Activated naive CD8-positive, alpha-beta T cell treated with anti-CD3 and anti-CD28 coated beads for 36 hours (primary cell): Measurements from ENCODE around the gene DSC3. TPM values are rescaled to one million over a fixed set of nuclear protein-coding genes. Genes with fewer than 3 reads are reported as not detected.

Experiments
- DNase-seq: peaks from one replicate; pipeline ENCODE4 v3.0.0; 2021
- H3K27ac Mint-ChIP-seq: one replicate; pipeline ENCODE4 v1.8.0; 2022; ENCODE audit warnings: mild to moderate bottlenecking, moderate library complexity, mixed read lengths
- H3K27me3 Mint-ChIP-seq: one replicate; pipeline ENCODE4 v1.8.0; 2022; ENCODE audit warnings: mild to moderate bottlenecking, mixed read lengths
- H3K36me3 Mint-ChIP-seq: one replicate; pipeline ENCODE4 v1.8.0; 2021; ENCODE audit warnings: mild to moderate bottlenecking, mixed read lengths
- H3K4me1 Mint-ChIP-seq: one replicate; pipeline ENCODE4 v1.8.0; 2021; ENCODE audit warnings: mixed read lengths
- H3K4me3 Mint-ChIP-seq: one replicate; pipeline ENCODE4 v1.8.0; 2022; ENCODE audit warnings: mild to moderate bottlenecking, moderate library complexity, mixed read lengths
- H3K9me3 Mint-ChIP-seq: one replicate; pipeline ENCODE4 v1.8.0; 2022; ENCODE audit warnings: mixed read lengths
- total RNA-seq, 2 experiments: library from RNA; stranded (reverse); gene quantifications; one replicate each; pipeline ENCODE4 v1.2.3, GENCODE V29; 2021

Gene DSC3
- under 1 TPM; 0.46 to 0.56 TPM for total RNA-seq

DNA sequence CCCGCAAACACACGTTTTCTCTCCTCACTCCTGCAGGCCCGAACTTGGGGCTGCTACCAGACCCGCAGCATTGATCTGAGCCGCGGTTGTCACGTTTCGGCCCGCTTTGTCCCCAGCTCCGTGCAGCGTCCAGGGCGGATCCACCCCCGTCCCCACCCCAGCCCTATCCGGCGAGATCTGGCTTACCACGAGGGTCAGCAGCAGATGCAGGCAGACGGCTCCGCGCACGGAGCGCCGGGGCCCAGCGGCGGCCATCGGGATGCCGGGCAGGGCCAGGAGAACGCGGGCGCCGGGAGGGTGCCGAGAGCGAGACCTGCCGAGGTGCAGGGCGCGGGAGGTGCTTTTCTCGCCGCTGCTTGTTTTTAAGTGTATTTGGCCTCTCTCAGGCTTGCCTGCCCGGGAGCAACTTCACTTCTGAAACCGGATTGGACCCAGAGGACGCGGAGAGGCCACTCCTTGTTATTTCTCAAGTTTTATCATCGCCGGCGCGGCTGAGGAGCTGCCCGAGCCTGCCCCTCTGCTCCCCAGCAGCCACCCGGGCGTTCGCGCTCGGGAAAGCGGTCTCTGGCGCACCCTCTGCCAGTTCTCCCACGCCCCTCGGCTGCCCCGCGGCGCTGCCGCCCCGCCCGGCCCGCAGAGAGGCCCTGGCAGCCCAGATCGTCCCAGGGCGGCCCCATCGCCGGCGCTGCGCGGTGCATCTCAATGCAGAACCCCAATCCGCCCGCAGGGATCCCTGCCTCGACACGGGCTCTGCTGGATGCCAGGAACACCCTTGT lies at the start of gene DSC3:
Gene DSC3 (minus strand): TSS at position 337 of the 776 bp plus-strand sequence. CDS start 82 bp downstream, at position 255.
- Mint-ChIP-seq H3K27ac (peak within 1 kb of the TSS; percentile 42), H3K36me3 (peaks cover 5% of the 10 kb centered on the region), H3K4me3 (peak within 1 kb of the TSS; percentile 51), H3K9me3 (peaks cover 4% of the 10 kb centered on the region), H3K27me3 (peaks cover 65% of the 10 kb centered on the region), H3K4me1 (peaks cover 9% of the 10 kb centered on the region)
- peak; percentile 5 for DNase-seq

DNA sequence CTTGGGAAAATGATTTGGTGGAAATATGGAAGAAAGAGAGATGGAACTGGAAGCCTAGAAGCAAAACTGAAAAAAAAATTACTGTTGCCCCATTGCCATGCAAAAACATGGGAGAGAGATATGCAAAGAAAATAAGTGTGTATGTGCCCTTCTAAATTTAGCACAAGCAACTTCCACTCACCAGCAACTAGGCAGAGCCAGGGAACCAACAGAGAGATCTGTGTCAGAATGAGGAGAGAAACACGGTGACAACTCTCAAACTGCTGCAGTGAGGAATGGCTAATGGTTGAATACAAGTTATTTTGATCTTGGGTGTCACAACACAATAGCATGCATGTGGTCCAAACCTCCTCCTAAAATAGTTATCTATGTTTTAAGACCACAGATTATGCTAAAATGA lies 48.8 kb upstream of the DSC3 start:
- H3K4me1 Mint-ChIP-seq, result no peaks in the 10 kb centered on the region
- no peak for DNase-seq
- peaks cover 4% of the 10 kb centered on the region for H3K27me3 Mint-ChIP-seq
- H3K27ac Mint-ChIP-seq, result no peak overlapping the region
- H3K4me3 Mint-ChIP-seq, result no peak overlapping the region
- no peaks in the 10 kb centered on the region for H3K36me3 Mint-ChIP-seq
- peaks cover 5% of the 10 kb centered on the region for H3K9me3 Mint-ChIP-seq

- Mint-ChIP-seq H3K9me3 (no peaks in the 10 kb centered on the region), H3K4me3 (no peak overlapping the region), H3K27me3 (no peaks in the 10 kb centered on the region), H3K27ac (no peak overlapping the region), H3K4me1 (no peaks in the 10 kb centered on the region), H3K36me3 (no peaks in the 10 kb centered on the region)
- DNase-seq, result no peak
These were observed 46.0 kb upstream of the DSC3 start for GRCh38 chr18:31088532-31088931.

DNA sequence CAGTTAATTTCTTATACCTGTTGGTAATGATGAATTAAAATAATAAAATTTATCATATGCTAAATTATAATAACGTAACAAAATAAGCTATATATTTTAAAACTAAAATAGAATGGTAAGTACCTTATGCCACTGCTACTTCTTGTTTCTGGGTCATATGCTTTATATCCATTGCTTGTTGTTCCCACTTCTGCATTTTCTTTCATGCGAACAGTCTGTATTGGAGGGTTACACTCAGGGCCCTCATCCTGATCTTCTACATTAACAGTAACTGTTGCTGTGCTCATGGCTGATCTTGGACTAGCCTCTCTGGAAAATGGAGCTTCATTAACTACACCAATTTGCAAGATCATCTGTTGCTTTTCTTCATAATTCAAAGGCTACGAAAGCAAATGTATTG lies 37.4 kb upstream of the DSC3 start:
- H3K4me1 Mint-ChIP-seq, result no peaks in the 10 kb centered on the region
- no peak overlapping the region for H3K27ac Mint-ChIP-seq
- no peaks in the 10 kb centered on the region for H3K36me3 Mint-ChIP-seq
- H3K27me3 Mint-ChIP-seq, result no peaks in the 10 kb centered on the region
- H3K4me3 Mint-ChIP-seq, result no peak overlapping the region
- no peak for DNase-seq
- no peaks in the 10 kb centered on the region for H3K9me3 Mint-ChIP-seq

- H3K27me3 Mint-ChIP-seq, result no peaks in the 10 kb centered on the region
- no peak overlapping the region for H3K4me3 Mint-ChIP-seq
- no peak for DNase-seq
- no peaks in the 10 kb centered on the region for H3K4me1 Mint-ChIP-seq
- no peaks in the 10 kb centered on the region for H3K9me3 Mint-ChIP-seq
- H3K27ac Mint-ChIP-seq, result no peak overlapping the region
- H3K36me3 Mint-ChIP-seq, result no peaks in the 10 kb centered on the region
These were observed 35.3 kb upstream of the DSC3 start for GRCh38 chr18:31077878-31078277.

DNA sequence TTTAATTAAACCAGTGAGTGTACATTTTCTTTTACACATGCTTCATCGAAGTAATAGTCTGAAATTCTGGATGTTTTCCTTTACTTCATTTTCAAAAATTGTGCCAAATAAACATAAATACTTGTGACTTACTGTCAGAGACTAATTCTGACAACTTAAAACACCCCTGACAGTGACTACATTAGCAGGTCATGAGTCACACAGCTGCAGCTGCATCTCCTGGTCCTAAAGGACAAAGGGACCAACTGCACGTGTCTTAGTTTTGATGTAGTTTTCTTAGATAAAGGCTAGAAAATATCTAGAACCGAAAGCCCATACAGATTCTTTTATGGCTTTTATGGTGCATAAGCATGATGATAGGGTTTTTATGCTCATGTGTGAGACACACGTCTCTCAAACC lies 29.6 kb upstream of the DSC3 start:
- Mint-ChIP-seq H3K4me3 (no peak overlapping the region), H3K4me1 (no peaks in the 10 kb centered on the region), H3K36me3 (no peaks in the 10 kb centered on the region), H3K27me3 (no peaks in the 10 kb centered on the region), H3K27ac (no peak overlapping the region), H3K9me3 (no peaks in the 10 kb centered on the region)
- DNase-seq, result no peak

- H3K27me3 Mint-ChIP-seq, result no peaks in the 10 kb centered on the region
- DNase-seq, result no peak
- H3K9me3 Mint-ChIP-seq, result no peaks in the 10 kb centered on the region
- no peak overlapping the region for H3K27ac Mint-ChIP-seq
- H3K36me3 Mint-ChIP-seq, result no peaks in the 10 kb centered on the region
- no peak overlapping the region for H3K4me3 Mint-ChIP-seq
- no peaks in the 10 kb centered on the region for H3K4me1 Mint-ChIP-seq
These were observed 27.7 kb upstream of the DSC3 start for GRCh38 chr18:31070206-31070605.

GRCh38 chr18:31066266-31066665 lies 23.7 kb upstream of the DSC3 start:
- no peaks in the 10 kb centered on the region for H3K9me3 Mint-ChIP-seq
- no peak overlapping the region for H3K4me3 Mint-ChIP-seq
- no peaks in the 10 kb centered on the region for H3K27me3 Mint-ChIP-seq
- DNase-seq, result no peak
- H3K36me3 Mint-ChIP-seq, result no peaks in the 10 kb centered on the region
- no peak overlapping the region for H3K27ac Mint-ChIP-seq
- peaks cover 5% of the 10 kb centered on the region for H3K4me1 Mint-ChIP-seq

DNA sequence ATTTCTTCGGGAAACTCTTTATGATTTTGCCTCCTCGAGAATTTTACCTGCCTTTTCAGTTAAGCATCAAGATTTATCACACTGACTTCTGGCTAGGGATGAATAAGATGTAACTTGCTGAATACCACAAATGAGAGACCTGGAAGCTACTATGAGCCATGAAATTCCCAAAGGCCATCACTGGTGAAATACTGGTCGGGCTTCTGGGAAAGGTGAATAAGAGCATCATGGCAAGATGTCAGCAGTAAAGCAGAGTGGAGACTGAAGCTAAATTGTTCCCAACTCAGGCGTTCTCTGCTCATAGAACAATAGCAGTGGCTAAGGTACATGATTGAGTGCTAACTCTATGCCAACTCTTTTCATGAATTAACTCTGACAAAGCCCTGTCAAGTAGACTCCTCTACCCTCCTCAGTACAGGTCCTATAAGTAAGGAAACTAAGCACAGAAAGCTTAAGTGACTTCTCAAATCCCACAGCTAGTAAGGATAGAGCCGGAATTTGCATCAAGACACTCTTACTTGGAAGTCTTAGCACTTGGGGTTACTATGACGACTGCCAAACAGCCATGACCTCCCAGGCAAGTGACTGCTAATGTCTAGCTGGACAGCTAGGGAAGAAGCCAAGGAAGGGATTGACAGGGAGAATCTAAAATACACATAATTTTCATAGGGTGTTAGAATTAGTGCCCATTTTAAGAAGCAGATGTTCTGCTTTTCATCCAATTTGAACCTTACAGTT lies 22.7 kb upstream of the DSC3 start:
- no peaks in the 10 kb centered on the region for H3K27me3 Mint-ChIP-seq

GRCh38 chr18:31064130-31064529 lies 21.6 kb upstream of the DSC3 start:
- H3K27me3 Mint-ChIP-seq, result no peaks in the 10 kb centered on the region
- H3K27ac Mint-ChIP-seq, result no peak overlapping the region
- peaks cover 5% of the 10 kb centered on the region for H3K4me1 Mint-ChIP-seq
- no peak overlapping the region for H3K4me3 Mint-ChIP-seq
- H3K36me3 Mint-ChIP-seq, result no peaks in the 10 kb centered on the region
- H3K9me3 Mint-ChIP-seq, result no peaks in the 10 kb centered on the region
- no peak for DNase-seq

More for the DNA sequence above, 22.7 kb upstream of the DSC3 start:
- no peak for DNase-seq
- no peaks in the 10 kb centered on the region for H3K36me3 Mint-ChIP-seq
- H3K27ac Mint-ChIP-seq, result no peak overlapping the region
- H3K4me3 Mint-ChIP-seq, result no peak overlapping the region
- no peaks in the 10 kb centered on the region for H3K9me3 Mint-ChIP-seq
- peaks cover 5% of the 10 kb centered on the region for H3K4me1 Mint-ChIP-seq

DNA sequence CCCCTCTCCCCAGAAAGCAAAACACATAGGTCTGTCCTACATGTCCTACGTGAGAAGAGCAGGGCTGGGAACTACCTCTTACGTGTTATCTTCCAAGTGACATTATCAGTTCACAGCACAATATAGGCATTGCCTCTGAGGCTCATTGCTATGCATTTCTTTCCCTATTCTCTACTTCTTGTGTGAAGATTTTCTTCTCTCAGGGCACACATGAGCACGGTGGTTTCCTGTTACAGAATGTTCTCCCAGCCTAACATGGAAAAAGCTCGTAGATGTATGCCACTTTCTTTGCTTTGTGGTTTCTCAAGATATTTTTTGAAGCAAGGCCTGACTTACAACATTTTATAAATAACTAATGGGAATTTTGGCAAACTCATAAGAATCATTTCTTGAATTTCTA lies 19.4 kb upstream of the DSC3 start:
- Mint-ChIP-seq H3K9me3 (no peaks in the 10 kb centered on the region), H3K4me3 (no peak overlapping the region), H3K27me3 (no peaks in the 10 kb centered on the region), H3K36me3 (no peaks in the 10 kb centered on the region), H3K27ac (no peak overlapping the region), H3K4me1 (peaks cover 5% of the 10 kb centered on the region)
- DNase-seq, result no peak

- Mint-ChIP-seq H3K27ac (no peak overlapping the region), H3K9me3 (no peaks in the 10 kb centered on the region), H3K4me3 (no peak overlapping the region), H3K36me3 (no peaks in the 10 kb centered on the region), H3K27me3 (no peaks in the 10 kb centered on the region), H3K4me1 (peaks cover 5% of the 10 kb centered on the region)
- DNase-seq, result no peak
These were observed 16.4 kb upstream of the DSC3 start for GRCh38 chr18:31058897-31059296.

GRCh38 chr18:31057917-31058316 lies 15.4 kb upstream of the DSC3 start:
- no peaks in the 10 kb centered on the region for H3K27me3 Mint-ChIP-seq
- H3K4me3 Mint-ChIP-seq, result no peak overlapping the region
- no peaks in the 10 kb centered on the region for H3K36me3 Mint-ChIP-seq
- no peaks in the 10 kb centered on the region for H3K9me3 Mint-ChIP-seq
- H3K4me1 Mint-ChIP-seq, result peaks cover 5% of the 10 kb centered on the region
- no peak overlapping the region for H3K27ac Mint-ChIP-seq
- DNase-seq, result no peak

DNA sequence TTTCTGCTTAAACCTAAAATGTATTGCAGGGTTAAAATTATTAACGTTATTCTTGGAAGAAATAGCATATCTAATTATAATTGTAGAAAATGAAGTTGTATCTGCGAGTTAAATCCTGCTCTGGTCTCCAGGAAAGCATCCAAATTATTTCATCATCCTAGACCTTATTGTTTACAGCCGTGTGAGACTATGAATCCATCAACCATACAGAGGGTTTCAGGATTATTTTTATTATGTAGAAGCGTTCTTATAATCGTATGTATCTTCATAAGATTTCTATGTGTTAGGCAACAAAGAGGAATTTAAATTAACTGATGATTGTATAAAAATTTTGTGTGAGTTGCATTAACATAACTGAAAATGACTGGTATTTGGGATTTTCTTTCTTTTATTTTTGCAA lies 14.5 kb upstream of the DSC3 start:
- DNase-seq, result no peak
- Mint-ChIP-seq H3K9me3 (no peaks in the 10 kb centered on the region), H3K27me3 (no peaks in the 10 kb centered on the region), H3K36me3 (no peaks in the 10 kb centered on the region), H3K4me1 (no peaks in the 10 kb centered on the region), H3K4me3 (no peak overlapping the region), H3K27ac (no peak overlapping the region)

GRCh38 chr18:31056296-31056695 lies 13.8 kb upstream of the DSC3 start:
- Mint-ChIP-seq H3K36me3 (no peaks in the 10 kb centered on the region), H3K27ac (no peak overlapping the region), H3K4me1 (no peaks in the 10 kb centered on the region), H3K27me3 (no peaks in the 10 kb centered on the region), H3K9me3 (no peaks in the 10 kb centered on the region), H3K4me3 (no peak overlapping the region)
- no peak for DNase-seq

- Mint-ChIP-seq H3K4me1 (no peaks in the 10 kb centered on the region), H3K4me3 (no peak overlapping the region), H3K27ac (no peak overlapping the region), H3K9me3 (no peaks in the 10 kb centered on the region), H3K36me3 (peaks cover 1% of the 10 kb centered on the region), H3K27me3 (peaks cover 8% of the 10 kb centered on the region)
- no peak for DNase-seq
These were observed 8.1 kb upstream of the DSC3 start for GRCh38 chr18:31050635-31051034.
